ENCODE measurements around the gene IL19. TPM values are rescaled to one million over a fixed set of nuclear protein-coding genes. Genes with fewer than 3 reads are reported as not detected.
"Not testable (repeated sequence)": the region's sequence is repeated elsewhere in the genome, so short reads cannot be mapped to it uniquely, and the experiment has no call there.

IL19 gene
- total RNA-seq, 1 donor from 2014 or later, result not detected

GRCh38 chr1:206831650-206832049 lies 61.1 kb downstream of the IL19 start:
- no peak for DNase-seq (ENCODE audit: low spot score)

DNA sequence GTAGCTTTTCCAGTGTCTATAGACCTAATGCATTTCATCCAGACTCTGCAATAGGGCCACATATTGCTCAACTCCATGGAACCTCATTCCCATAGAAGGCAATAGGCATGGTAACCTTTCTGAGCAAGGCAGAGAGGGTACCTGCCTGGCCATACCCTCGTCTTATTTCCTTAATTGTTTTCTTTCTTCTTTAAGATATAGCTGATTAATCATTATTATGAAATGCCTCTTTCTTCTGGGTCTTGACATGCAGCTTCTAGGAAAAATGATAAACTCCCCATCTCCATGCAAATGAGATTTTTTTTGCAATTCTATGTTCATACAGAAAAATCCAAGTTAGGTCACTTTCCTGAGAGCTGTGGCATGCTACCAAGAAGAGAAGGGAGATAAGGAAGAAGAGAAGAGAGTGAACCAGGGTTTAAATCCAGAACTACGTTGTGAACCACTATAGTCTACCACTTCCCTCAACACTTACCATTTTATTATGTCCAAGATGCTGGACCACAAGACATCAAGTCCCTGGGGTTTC lies 61.8 kb downstream of the IL19 start:
- no peak for DNase-seq (ENCODE audit: low spot score)

DNA sequence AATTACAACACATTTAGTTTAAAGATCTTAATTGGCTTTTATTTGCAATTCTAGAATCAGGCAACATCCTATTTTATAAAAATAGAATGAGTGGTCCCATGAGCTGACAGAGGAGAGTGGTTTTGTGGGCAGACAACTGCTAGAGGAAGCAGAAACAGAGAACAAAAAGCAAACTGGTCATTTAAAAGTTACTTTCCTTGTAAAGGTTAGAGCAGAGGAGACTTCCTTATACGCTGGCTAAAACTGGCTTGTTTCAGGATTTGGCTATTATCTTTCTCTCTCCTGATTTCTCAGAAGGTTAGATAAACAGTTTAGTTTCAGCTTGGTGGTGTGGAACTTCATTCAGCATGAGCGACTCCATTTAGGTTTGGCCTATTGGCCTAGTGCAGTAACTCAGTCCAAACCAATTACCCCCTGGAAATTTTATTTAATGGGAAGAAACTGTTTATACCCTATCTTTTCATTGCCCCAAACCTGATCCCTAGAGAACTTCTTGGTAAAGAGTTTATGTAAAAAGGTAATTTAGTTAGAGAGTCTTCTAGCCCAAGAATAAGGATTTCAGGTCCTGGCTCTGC lies 62.6 kb downstream of the IL19 start:
- no peak for DNase-seq (ENCODE audit: low spot score)

GRCh38 chr1:206833801-206834200 lies 63.2 kb downstream of the IL19 start:
- no peak for DNase-seq (ENCODE audit: low spot score)

- no peak for DNase-seq (ENCODE audit: low spot score)
These were observed 63.6 kb downstream of the IL19 start for GRCh38 chr1:206834217-206834616.

DNA sequence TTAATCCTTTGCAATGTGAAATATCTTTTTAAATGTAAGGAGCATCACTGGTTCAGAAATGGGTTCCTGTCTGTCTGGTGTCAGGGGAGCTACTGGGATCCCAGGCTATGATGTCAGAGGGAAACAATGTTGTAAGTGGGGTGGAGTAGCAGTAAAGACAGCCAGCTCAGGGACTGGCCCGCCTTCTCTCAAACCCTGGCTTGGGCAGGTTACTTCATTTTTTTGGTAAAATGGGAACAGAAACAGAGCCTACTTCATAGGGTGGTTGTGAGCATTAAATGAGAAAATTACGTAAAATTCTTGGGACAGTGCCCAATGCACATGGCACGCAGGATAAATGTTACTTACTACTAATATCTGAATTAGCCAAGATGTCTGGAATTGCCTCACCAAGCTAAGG lies 64.1 kb downstream of the IL19 start:
- DNase-seq (ENCODE audit: low spot score), result no peak

- DNase-seq (ENCODE audit: low spot score), result no peak
These were observed 64.6 kb downstream of the IL19 start for GRCh38 chr1:206835186-206835585.

GRCh38 chr1:206836111-206836510 lies 65.5 kb downstream of the IL19 start:
- no peak for DNase-seq (ENCODE audit: low spot score)

GRCh38 chr1:206839006-206839560 lies 68.5 kb downstream of the IL19 start:
- no peak for DNase-seq (ENCODE audit: low spot score)

DNA sequence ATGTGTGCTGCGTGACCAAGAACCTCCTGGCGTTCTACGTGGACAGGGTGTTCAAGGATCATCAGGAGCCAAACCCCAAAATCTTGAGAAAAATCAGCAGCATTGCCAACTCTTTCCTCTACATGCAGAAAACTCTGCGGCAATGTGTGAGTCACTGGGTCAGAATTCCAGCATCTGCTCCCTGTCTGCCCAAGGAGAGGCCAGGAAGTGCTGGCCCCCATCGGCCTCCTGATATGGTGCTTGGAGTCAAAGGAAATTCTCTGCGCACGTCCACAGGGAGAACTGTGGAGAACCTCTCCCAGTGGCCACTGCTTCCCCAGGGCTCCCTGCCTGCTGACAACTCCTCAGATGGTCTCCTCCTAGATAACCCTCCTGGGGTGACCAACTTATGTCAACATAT lies 69.3 kb downstream of the IL19 start:
- no peak for DNase-seq (ENCODE audit: low spot score)

DNA sequence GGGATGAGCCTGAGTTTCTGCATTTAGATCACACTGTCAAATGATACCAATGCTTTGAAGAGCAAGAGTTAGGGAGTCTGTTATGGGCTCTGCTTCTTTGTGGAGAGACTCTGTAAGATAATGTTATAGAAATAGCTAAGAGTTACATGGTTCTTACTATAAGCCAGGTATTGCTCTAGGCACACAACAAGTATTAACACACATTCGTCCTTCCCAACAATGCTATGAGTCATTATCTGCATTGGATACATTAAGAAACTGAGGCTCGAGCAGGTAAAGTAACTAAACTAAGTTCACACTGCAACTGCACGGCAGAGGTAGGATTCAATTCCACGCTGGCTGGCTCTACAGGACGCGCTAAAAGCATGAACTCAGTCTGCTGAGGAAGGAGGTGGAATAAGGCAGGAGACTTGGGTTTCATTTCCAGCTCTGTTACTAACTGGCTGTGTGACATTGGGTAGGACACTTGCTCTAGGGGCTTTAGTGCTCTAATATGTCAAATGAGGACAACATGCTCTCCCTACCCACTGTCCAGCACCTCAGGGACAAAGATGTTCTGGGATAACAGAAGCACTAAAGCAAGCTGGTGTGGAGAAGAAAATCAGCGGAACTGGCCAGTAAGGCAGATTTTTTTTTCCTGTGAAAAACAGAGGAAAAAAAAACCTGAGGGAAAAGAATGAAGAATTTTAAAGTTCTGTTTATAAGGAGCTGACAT lies 71.2 kb downstream of the IL19 start:
- DNase-seq (ENCODE audit: low spot score), result no peak

DNA sequence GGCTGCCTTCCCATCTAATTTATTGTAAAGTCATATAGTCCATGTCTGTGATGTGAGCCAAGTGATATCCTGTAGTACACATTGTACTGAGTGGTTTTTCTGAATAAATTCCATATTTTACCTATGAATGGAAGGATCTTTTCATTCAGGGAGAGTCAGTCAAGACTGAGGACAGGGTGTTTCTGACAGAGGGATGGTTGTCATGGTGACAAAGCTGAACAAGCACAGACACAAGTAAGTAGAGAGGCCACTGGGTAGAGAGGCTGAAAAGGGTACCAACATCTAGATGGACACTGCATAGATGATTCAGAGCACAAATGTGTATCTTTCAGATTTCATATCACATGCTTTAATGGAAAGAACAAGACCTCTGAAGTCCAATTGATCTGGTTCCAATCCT lies 72.3 kb downstream of the IL19 start:
- DNase-seq (ENCODE audit: low spot score), result no peak

DNA sequence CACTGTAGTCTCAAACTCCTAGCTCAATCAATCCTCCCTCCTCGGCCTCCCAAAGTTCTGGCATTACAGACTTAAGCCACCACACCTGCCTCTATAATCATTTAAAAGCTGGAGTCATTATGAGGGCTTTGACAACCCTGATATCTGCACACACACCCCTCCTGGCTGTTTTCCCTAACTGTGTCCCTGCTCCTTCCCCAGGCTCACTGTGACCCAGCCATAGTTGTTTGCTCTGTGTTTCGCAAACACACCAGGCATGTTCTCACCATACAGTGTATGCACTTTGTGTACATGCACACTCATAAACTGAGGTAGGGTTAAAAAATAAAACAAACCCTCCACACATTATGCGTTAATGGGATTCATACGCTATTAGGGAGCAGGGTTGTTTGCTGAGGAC lies 73.1 kb downstream of the IL19 start:
- DNase-seq (ENCODE audit: low spot score), result no peak

DNA sequence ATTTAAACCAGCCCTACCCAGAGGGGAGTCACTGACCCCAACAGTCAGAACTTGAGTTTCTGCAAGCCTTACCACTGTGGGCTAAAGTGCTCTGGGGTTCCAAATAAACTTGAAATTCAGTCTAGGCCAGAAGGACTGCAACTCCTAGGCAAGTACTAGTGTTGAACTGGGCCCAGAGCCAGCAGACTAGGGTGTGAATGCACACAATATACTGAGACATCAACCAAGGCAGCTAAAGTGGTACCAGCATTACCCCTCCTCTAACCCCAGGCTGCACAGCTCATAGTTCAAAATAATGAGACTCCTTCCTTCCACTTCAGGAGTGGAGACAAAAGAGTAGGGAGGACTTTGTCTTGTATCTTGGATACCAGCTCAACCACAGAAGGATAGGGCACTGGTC lies 75.9 kb downstream of the IL19 start:
- DNase-seq (ENCODE audit: low spot score), result no peak

- no peak for DNase-seq (ENCODE audit: low spot score)
These were observed 76.8 kb downstream of the IL19 start for GRCh38 chr1:206847337-206847834.

- no peak for DNase-seq (ENCODE audit: low spot score)
These were observed 77.4 kb downstream of the IL19 start for GRCh38 chr1:206847946-206848345.

DNA sequence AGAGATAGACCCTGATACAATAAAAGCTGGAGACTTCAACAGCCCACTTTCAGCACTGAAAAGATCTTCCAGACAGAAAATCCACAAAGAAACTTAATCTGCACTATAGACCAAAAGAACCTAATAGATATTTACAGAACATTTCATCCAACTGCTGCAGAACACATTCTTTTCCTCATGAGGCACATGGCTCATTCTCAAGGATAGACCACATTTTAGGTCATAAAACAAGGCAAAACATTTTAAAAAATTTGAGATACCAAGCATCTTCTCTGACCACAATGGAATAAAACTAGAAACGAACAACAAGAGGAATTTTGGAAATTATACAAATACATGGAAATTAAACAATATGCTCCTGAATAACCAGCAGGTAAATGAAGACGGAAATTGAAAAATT lies 79.8 kb downstream of the IL19 start:
- no peak for DNase-seq (ENCODE audit: low spot score)

- no peak for DNase-seq (ENCODE audit: low spot score)
These were observed 80.9 kb downstream of the IL19 start for GRCh38 chr1:206851341-206852010.

GRCh38 chr1:206852662-206853061 lies 82.1 kb downstream of the IL19 start:
- not testable (repeated sequence) for DNase-seq (ENCODE audit: low spot score)

- not testable (repeated sequence) for DNase-seq (ENCODE audit: low spot score)
These were observed 83.1 kb downstream of the IL19 start for GRCh38 chr1:206853696-206854095.

DNA sequence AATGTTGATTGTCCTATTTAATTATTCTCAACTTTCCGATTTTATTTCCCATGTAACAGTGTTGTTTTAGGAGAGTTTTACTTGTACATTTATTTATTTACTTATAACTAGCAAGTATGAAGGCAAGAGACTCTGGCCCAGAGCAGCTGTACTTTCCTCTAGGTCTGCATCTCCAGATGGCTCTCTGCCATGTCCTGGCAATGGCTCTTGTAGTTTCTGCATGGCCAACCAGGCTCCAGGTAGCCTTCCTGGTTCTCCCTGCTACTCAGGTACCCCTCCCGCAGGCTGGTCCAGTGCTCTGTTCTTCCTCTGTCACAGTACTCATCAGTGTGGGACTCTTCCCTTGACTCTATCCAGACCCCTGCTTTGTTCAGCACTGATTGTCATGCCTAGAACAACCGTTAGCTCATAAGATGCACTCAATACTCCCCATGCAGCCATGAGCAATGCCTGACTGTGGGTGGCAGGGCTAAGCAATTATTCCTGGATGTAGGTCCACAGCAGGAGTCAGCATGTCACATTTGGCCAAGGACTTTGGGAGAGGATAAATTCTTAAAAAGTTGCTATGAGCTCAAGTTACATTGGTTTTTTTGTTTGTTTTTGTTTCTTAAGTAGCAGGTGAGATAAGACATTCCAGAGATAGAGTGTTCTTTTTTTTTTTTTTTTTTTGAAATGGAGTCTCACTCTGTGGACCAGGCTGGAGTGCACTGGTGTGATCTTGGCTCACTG lies 84.0 kb downstream of the IL19 start:
- no peak for DNase-seq (ENCODE audit: low spot score)

DNA sequence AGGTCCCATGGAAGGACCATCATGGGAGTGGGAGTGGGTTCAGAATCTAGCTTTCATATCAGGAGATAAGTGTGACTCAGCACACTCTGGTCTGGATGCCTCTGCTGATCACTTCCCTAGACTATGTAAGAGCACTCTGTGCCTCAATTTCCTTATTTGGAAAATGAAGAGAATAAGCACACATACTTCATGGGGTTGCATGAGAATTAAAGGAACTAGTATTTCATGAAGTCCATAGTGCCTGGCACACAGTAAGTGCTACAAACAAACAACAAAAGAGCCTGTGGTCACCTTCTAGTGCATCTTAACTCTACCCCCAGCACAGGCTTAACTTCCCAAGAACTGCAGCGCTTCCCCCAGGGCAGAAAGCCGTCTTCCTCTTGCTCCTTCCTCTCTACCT lies 85.3 kb downstream of the IL19 start:
- DNase-seq (ENCODE audit: low spot score), result no peak

Measured in ureter (tissue), 1 donor.